GM19238 (cell line): ENCODE measurements around the gene SMIM29.
"Not testable (repeated sequence)": the region's sequence is repeated elsewhere in the genome, so short reads cannot be mapped to it uniquely, and the experiment has no call there.

Experiments used
- DNase-seq: peaks from one replicate; pipeline ENCODE4 v3.0.0; 2011; ENCODE audit warnings: low spot score; ENCODE audit not compliant: insufficient read length

The SMIM29 gene

GRCh38 chr6:34269132-34269531 is 20.3 kb upstream of the SMIM29 start:
- DNase-seq, result not testable (repeated sequence)

GRCh38 chr6:34267746-34268145 is 18.9 kb upstream of the SMIM29 start:
- DNase-seq, result no peak

GRCh38 chr6:34263484-34263883 is 14.7 kb upstream of the SMIM29 start:
- not testable (repeated sequence) for DNase-seq

GRCh38 chr6:34260576-34261267 is 11.9 kb upstream of the SMIM29 start:
- DNase-seq, result no peak

GRCh38 chr6:34259529-34260069 is 10.8 kb upstream of the SMIM29 start:
- DNase-seq, result no peak

- DNase-seq, result not testable (repeated sequence)
Measured at GRCh38 chr6:34252395-34252794, 3.6 kb upstream of the SMIM29 start.

- no peak for DNase-seq
Measured at GRCh38 chr6:34249469-34250261, 859 bp upstream of the SMIM29 start.

- no peak for DNase-seq
Measured at GRCh38 chr6:34248198-34248726, 544 bp downstream of the SMIM29 start.

GRCh38 chr6:34247481-34248197 is 1.2 kb downstream of the SMIM29 start:
- no peak for DNase-seq

- DNase-seq, result no peak
Measured at GRCh38 chr6:34246563-34247391, 2.0 kb downstream of the SMIM29 start.

- no peak for DNase-seq
Measured at GRCh38 chr6:34246249-34246562, 2.6 kb downstream of the SMIM29 start.

- not testable (repeated sequence) for DNase-seq
Measured at GRCh38 chr6:34245761-34246140, 3.1 kb downstream of the SMIM29 start.

- not testable (repeated sequence) for DNase-seq
Measured at GRCh38 chr6:34245032-34245760, 3.6 kb downstream of the SMIM29 start.

- no peak for DNase-seq
Measured at GRCh38 chr6:34243901-34244884, 4.6 kb downstream of the SMIM29 start.

GRCh38 chr6:34243131-34243771 is 5.6 kb downstream of the SMIM29 start:
- DNase-seq, result no peak

- DNase-seq, result no peak
Measured at GRCh38 chr6:34242252-34243130, 6.3 kb downstream of the SMIM29 start.
